Limb (tissue), 2 donors: Measurements from ENCODE around the gene SLC9A9.

Experiments used
- DNase-seq, 2 donors: peaks; one replicate each; pipeline ENCODE4 v3.0.0-alpha.2; 2016; ENCODE audit errors: extremely low spot score in 2 of 2

Gene SLC9A9

DNA sequence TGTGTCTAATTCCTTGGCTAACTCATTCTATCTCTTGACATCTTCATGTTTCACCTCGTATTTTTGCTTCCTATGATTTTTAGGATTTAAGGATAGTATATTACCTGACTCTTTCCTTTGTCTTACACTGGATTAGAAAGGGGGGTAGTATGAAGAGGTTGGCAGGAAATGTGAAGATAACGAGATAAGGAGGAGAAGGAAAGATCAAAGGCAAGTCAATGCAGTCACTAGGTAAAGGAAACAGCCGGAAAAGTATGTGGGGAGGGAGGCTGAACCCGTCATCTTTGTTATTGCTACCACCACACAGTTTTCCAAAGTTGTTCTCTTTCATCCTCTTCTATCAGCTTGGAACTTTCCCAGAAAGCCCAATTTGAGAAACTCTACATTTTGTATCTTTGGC is 90.6 kb downstream of the SLC9A9 start:
- no peak for DNase-seq

DNA sequence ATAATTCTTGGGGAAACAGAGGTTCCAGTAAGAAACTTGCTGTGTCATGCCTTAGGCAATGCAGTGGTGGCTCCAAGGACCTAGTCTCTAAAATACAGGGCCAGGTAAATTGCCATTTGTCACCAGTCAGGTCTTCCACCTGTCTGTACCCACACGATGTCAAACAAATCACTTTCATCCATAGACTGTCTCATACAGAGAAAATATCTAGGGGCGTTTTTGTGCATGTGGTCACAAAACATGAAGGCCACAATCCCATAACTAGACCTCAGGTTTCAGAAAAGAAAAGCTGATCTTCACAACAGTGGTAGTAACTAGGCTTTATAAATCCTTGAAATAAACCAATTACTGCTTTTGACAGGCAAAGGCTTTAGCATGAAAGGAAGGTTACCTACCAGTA is 92.3 kb downstream of the SLC9A9 start:
- DNase-seq = no peak

DNA sequence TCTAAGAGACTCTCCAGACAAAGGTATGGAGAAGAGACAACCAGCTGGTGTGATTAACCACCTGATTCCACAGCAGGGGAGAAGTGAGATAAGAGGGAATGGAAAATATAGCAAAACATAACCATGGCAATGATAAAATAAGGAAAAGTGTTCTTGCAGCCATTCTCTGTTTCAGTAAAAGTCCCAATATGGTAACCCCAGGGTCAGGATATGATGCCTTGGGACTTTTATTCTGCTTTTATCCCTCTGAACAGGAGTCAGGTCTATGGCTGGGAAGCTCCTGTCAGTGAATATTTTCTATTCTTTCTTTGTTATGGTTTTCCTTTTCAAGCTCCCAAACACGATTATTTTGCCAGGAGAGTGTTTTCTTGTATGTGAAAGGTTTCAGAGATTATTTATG is 94.2 kb downstream of the SLC9A9 start:
- no peak for DNase-seq

DNA sequence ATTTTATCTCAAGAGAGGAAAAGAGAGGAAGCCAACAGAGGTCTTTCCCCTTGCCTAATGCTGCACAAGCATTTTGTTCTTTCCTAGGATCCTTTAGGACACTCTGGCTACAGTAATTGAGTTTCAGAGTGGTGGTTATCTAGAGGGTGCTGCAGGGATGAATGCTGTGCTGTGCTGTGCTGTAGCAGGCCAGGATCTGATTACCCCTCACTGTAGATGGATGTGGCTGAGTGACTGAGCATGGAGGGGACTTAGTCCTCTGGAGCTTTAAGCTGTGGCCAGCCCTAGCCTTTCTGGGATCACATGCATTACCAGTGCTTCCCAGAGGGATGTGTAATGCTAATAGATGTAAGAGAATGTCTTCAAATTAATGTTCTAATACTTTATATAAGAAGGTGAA is 94.8 kb downstream of the SLC9A9 start:
- DNase-seq = no peak

DNA sequence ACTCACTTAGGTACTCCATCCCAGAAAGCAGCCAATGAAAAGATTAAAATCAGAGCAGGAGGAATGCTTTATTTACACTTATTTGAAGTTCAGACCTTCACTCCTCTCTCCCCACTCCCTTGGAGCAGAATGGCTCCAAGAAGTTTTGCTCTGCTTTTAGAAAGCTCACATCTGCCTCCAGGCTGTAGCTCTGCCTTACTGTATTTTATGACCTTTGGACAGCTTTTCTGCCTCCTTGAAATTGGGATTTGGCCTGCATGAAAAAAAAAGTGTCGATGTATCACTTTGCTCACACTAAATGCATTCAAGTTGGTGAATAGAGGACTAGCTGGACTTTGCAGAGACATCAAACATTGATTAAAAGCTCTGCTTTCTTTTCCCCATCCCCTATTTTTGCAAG is 95.3 kb downstream of the SLC9A9 start:
- peak in 1 of 2 donors; percentile 25 for DNase-seq

DNA sequence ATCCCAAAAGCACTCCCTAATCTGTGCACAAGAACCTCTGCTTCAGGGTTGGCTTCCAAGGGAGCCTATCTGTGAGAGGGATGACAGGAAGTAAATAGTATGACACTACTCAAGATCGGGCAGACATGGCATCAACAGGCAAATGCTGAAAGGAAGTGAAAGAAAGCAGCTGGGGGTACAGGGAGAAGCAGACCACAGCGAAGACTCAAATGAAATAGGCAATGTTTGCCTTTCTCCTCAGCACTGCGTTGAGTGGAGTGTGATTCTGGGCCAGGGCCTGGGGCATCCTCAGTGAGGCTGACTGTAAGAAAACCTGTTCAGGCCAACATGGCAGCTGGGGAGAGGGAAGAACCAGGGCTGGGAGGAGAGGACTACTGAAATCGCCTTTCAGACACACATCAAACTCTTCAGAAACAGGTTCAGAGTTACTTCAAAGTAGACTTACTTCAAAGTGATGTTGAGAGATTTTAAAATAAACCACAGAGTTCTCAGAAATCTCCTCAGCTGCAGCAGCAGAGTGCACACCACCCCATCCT is 96.6 kb downstream of the SLC9A9 start:
- DNase-seq = no peak

DNA sequence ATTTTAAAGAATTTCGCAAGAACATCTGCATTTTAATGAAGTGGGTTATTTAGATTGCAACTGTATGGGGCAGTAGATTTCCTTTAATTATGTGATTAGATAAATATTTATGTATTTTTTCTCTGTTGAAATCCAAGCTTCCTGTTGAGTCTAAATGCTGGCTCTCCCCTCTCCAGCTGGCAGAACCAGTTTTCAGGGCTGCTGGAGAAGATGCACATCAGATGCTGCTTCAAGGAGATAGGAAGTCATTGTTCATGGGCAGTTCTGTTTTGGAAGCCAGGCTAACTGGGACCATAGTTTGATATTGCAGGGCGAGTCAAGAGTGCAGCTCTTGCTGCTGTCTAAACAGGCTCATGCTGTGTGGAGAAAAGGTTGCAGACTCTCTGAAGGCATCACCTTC is 97.4 kb downstream of the SLC9A9 start:
- DNase-seq = no peak

DNA sequence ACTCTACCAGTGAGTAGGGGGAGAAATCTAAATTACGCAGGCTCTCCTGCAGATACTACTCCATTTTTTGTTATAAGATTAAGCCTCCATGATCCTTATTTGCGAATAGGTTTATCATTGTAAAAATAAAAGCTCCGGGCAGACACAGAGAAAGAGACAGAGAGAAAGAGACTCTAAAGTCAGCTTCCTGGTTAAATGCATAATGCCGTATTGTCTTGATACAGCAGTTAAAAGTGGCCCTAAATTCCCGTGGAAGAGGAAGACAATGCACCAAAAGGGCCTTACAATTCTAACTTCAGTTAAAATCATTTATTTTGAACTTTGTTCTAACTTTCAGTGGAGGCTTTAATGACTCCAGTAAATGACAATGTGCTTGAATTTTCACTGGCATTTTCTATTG is 98.3 kb downstream of the SLC9A9 start:
- DNase-seq = no peak

DNA sequence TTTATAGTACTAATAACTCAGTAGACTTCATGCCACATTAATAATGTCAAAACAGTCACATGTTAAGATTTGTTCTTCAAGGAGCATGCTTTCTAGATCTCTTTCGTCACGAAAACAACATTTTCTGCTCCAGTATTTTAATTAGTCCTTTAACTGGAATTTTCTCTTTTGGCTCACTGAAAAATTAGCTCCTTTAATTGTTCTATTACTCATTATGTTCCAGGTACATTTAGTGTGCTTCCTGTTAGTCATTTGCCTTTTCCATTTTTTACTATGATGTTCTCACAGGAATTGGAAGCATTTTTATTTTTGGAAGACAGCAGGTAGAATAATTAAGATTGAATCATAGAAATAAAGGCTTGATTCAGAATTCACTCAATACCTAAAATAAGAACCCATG is 111.2 kb downstream of the SLC9A9 start:
- no peak for DNase-seq

DNA sequence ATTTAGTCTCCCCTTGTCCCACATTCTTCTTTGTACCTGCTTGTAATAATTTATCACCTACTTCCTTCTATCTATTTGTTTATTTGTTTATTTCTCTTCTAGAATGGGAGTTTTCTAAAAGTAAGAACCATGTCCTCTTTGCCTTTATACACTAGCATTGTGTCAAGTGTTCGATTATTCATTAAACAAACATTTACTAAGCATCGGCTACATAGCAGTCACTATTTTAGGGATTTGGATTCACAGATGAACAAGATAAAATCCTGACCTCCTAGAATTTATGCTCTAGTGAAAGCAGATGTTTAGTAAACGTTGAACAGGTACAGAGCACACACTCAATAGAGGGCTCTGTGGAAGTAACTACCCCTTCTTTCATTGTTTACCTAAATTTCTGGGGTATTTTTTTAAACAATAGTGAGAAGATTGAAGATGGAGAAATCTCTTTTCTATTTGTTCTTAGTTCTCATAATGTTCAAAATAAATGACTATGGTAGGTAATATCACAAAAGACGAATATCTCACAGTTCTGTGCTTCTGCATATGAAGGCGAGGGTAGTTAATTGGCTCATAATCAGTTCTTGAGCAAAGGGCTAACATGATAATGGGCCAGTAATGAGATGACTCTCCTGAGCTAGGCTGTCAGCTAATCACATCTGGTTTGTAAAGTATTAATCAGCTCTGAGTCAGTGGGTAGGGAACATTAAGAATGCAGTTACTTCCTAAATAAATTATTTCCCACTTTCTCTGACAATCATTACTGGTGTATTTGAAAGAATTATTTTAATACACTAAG is 111.9 kb downstream of the SLC9A9 start:
- no peak for DNase-seq

DNA sequence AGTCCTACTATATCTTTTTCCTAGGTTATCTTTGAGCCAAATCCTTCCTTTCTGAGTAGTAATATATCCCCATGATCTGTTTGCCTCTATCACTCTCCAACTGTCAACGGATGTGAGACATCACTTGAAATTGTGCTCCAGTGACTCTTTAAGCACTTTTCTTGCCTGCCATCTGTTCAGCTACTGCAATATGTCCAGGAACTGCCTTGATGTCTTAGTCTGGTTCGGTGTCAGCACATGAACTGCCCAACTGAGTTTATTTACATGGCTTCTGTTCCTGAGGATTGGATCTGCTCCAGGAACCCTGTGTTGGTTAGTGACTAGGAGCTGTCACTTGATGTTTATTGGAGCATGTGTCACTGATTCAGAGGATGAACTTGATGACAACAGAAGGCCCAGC is 116.5 kb downstream of the SLC9A9 start:
- DNase-seq = no peak

DNA sequence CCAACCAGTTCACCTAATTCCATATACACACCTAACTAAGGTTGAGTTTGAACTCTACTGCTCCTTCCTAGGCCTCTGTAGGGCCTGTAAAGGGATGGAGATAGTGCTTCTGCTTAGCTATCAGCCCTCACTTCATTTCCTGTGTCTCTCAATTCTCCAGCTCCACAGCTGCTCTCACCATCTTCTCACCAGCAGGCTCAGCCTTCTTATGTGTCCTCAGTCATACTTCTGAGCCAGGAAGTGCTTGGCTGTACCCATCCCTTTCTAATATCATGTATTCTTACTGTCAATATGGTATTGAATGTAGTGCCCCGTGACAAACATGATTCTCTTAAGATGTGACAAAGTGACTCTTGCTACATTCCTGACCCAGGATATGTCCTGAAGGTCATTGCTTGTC is 116.9 kb downstream of the SLC9A9 start:
- no peak for DNase-seq

DNA sequence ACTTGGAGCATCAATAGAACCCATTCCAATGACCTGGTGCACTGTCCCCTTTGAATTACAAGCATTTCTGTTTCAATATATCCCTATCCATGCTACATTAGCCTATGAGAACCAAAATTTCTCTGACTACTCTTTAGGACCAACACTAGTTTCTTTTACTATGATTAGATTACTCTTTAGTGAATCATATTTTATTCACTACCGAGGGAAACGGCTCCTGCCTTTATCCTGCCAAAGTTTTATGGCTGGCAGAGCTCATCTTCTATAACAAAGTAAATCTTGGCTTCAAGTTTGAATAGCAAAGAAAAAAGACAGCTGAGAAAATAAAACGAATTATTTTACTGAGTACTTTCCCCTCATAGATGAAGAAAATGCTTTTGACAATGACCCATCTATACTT is 120.9 kb downstream of the SLC9A9 start:
- DNase-seq = peak in 1 of 2 donors; percentile 10

DNA sequence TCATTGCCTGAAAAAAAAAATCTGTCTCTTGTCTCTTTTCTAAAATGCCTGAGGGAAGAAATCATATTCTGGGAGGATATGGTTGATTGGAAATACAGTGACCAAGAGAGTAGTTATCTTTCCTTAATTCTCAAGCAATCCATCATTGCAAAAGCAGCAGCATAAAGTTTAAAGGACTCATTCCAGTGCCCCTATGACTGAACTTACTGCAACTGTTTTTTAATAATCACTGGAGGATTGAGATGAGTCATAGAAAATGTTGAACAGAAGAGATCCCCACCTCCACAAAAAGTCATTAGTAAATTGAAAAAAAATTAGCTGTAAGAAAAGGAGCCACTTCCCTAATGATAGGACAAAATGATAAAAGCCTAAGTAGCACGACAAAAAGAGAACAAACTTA is 121.5 kb downstream of the SLC9A9 start:
- DNase-seq = no peak

DNA sequence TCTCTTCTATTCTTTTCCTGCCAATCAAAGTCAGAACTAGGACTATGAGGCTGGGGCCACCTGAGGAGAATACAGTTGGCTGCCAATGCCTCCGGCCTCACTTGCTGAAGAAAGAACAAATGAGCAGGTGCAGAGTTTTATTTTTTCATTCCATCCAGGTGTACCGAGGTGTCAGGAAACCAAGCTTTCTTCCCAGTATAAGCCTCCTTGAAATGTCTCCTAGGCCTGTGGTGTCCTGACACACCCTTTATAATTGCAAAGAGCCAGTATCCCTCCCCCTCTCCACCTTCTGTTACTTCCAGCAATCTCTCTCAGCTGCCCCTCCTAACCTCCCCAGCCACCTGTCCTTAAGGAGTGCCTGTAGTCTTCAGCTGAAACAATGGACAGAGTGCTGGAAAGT is 127.9 kb downstream of the SLC9A9 start:
- no peak for DNase-seq

DNA sequence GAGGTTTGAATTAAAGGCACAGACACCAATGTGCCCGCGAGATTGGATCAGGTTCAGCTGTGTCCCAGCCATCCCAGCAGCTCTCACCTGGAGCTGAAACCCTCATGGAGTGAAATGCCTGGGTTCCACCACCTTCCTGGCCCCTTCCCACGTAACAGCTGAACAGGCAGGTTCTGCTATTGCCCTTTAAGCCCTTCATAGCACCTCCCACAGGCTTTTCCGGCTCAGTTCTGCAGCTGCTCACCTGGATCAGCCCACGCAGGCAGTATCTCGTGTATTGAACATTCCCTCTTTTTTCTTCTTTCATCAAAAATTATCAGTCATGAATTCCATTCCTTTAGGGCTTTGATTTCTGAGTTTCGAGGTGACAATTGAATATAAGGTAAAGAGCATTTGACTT is 129.8 kb downstream of the SLC9A9 start:
- no peak for DNase-seq

DNA sequence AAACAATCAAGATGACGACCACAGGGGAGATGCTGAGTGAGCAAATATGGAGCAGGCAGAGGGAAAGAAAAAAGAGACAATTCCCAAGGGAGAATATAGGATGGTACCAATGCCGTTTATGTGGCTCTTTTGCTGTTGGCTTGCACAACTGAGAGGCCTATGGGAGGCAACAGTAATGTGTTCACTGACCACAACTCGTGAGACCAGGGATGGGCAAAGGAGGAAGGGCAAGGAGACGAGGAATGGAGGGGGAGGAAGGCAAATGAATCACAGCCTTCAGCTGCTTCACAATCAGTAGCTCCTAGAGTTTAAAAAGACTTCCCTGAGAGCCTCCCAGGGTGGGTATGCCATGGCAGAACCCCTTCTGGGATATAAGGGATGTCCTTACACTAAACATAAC is 131.5 kb downstream of the SLC9A9 start:
- DNase-seq = no peak

DNA sequence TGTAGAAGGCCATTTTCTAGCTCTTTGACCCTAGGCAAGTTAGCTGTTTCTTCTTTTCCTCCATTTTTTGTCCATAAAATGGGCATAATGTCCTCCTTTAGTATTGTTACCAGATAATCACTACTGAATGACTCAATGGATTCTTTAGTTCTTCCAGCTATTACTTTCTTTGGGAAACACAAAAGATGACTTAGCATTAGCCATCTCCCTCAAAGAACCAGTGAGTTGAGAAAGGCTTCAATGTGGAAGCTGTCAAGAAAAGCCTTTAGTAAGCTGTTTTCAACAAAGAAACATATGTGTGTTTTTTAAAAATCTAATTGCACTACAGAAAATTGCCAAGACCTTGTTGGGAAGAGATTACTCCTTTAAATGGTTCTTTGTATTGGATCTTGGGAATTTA is 135.7 kb downstream of the SLC9A9 start:
- no peak for DNase-seq

DNA sequence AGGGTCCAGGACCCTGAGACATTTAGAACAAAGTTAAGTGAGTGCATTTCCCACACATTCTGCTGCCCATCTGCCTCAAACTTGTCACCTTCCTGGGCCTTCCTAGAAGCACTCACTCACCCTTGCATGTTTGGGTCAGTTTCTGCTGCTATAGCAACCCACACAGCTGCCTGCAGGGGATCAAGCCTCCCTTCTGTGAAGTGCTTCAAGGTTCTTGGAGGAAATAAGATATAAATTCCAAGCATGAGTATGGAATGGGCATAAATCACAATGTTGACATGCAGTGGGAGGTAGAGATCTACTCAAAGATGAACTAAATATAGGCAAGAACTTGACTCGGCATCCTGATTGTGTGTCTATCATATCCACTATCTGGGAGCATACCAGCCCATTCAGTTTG is 140.4 kb downstream of the SLC9A9 start:
- no peak for DNase-seq

DNA sequence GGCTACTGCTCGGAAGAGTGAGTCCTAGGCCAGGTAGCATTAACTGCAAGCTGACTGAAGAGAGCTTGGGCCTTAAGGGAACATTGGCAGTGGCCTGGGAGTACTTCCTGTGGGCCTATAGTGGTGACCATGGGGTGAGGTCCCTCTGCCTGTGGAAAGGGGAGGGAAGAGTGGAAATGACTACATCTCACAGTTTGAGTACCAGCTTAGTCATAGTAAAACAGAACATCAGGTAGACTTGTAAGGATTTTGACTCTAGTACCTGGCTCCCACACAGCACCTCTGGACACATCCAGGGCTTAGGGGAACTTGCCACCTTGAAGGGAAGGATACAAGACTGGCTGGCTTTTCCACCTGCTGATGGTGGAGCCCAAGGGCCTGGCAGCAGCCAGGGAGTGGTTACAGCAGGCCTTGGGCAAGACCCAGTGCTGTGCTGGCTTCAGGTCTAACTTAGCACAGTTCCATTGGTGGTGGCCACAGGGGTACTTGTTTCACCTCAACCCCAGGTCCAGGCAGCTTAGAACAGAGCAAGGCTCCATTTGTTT is 147.8 kb downstream of the SLC9A9 start:
- no peak for DNase-seq

DNA sequence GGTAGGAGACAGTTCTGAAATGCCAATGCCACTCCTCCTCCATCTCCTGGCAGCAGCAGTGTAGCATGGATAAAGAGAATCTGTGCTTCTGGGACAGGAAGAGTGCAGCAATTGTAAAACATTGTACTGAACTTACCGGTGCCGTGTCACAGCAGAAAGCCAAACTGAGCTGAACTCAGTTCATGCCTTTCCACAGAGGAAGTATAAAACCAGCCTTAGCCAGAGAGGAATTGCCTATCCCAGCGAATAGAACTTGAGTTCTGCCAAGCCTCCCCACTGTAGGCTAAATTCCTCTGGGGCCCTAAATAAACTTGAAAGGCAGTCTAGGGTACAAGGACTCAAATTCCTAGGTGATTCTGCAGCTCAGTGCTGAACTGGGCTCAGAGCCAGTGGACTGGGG is 148.8 kb downstream of the SLC9A9 start:
- DNase-seq = no peak

DNA sequence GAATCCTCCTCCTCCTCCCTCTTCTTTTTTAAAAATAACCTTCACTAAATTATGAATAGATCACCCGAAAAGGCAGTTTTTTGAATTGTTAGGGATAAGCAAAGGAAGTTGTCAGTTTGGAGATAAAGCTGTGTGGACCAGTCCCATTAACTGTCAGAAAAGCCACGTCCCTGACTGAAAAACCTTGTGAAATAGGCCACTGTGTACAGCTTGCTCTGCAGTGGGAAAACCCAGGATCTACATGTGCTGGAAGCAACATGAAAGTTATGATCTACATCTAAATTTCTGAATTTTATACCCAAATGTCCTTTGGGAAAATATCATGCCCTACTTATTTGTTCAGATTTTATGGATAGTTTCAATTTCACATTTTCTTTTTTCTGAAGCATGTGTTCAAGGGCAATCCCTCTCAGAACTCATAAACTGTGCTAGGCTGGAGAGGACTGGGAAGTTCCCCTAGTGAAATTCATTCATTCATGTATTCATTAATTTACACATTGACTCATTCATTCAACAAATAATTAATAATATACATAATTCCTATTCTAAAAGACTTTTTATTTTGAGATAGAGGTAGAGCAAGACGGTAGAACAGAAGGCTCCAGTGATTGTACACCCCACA is 149.5 kb downstream of the SLC9A9 start:
- DNase-seq = no peak

DNA sequence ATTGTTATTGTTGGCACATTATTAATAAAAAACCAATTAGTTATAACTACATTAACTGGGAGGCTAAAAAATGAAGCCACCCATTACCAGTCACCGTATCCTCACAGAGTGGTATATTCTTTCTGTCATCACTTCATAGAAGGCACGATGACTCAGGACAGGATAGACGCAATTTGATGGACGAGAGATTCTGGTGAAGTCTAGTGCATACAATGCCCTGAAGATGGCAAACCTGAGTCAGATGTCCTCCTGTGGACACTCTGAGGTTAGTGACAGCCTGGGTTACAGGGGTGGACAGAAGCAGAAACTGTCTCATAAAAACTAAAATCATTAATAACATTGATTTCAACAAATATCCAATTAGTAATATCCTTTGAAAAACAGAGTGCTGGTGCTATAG is 150.3 kb downstream of the SLC9A9 start:
- DNase-seq = no peak
